Duodenal mucosa (tissue), 2 donors: ENCODE measurements around the gene CPXM2.

ENCODE experiments used
- H3K27ac ChIP-seq: one replicate; pipeline ENCODE4 v1.7.0; 2013; ENCODE audit warnings: low read depth, low read length
- H3K27me3 ChIP-seq, 2 donors: one replicate each; pipeline ENCODE4 v1.7.0; 2013; ENCODE audit warnings: low read length in 2 of 2, control low read depth in 1 of 2; ENCODE audit not compliant: insufficient read depth in 2 of 2, control insufficient read depth in 1 of 2
- H3K36me3 ChIP-seq, 2 donors: one replicate each; pipeline ENCODE4 v1.7.0; 2013; ENCODE audit warnings: low read length in 2 of 2, control low read depth in 1 of 2; ENCODE audit not compliant: insufficient read depth in 2 of 2, control insufficient read depth in 1 of 2
- H3K4me1 ChIP-seq, 2 donors: one replicate each; pipeline ENCODE4 v1.7.0; 2013; ENCODE audit warnings: low read length in 2 of 2, control low read depth in 1 of 2; ENCODE audit not compliant: insufficient read depth in 2 of 2, control insufficient read depth in 1 of 2
- H3K4me3 ChIP-seq, 2 donors: one replicate each; pipeline ENCODE4 v1.7.0; 2013; ENCODE audit warnings: low read length in 2 of 2, low read depth in 1 of 2
- H3K9ac ChIP-seq, 2 donors: one replicate each; pipeline ENCODE4 v1.7.0; 2013; ENCODE audit warnings: low read length in 2 of 2, low read depth in 1 of 2
- H3K9me3 ChIP-seq, 2 donors: one replicate each; pipeline ENCODE4 v1.7.0; 2013; ENCODE audit warnings: low read length in 2 of 2, control low read depth in 1 of 2; ENCODE audit not compliant: control insufficient read depth in 1 of 2

Gene CPXM2

GRCh38 chr10:123782549-123782948, 109.1 kb downstream of the CPXM2 start:
- Histone ChIP-seq H3K27me3 (no peaks in the 10 kb centered on the region), H3K36me3 (no peaks in the 10 kb centered on the region), H3K9ac (no peak overlapping the region), H3K4me3 (no peak overlapping the region), H3K9me3 (no peaks in the 10 kb centered on the region), H3K4me1 (peaks cover 3 to 7% of the 10 kb centered on the region in 2 donors), H3K27ac (no peak overlapping the region)

GRCh38 chr10:123781956-123782500, 109.6 kb downstream of the CPXM2 start:
- Histone ChIP-seq H3K9ac (no peak overlapping the region), H3K4me1 (peaks cover 4 to 9% of the 10 kb centered on the region in 2 donors)

GRCh38 chr10:123781324-123781900, 110.2 kb downstream of the CPXM2 start:
- Histone ChIP-seq H3K9ac (no peak overlapping the region), H3K9me3 (no peaks in the 10 kb centered on the region), H3K36me3 (no peaks in the 10 kb centered on the region), H3K4me3 (no peak overlapping the region), H3K4me1 (peaks cover 4 to 9% of the 10 kb centered on the region in 2 donors), H3K27ac (no peak overlapping the region), H3K27me3 (no peaks in the 10 kb centered on the region)

More at GRCh38 chr10:123781956-123782500, 109.6 kb downstream of the CPXM2 start:
- Histone ChIP-seq H3K36me3 (no peaks in the 10 kb centered on the region), H3K27me3 (no peaks in the 10 kb centered on the region), H3K4me3 (no peak overlapping the region), H3K27ac (no peak overlapping the region), H3K9me3 (no peaks in the 10 kb centered on the region)

GRCh38 chr10:123778719-123779517, 112.7 kb downstream of the CPXM2 start:
- peaks cover 4 to 9% of the 10 kb centered on the region in 2 donors for H3K4me1 ChIP-seq
- H3K27me3 ChIP-seq, result no peaks in the 10 kb centered on the region
- H3K9me3 ChIP-seq, result no peaks in the 10 kb centered on the region
- no peak overlapping the region for H3K27ac ChIP-seq
- no peaks in the 10 kb centered on the region for H3K36me3 ChIP-seq
- no peak overlapping the region for H3K4me3 ChIP-seq
- H3K9ac ChIP-seq, result no peak overlapping the region

- Histone ChIP-seq H3K9me3 (no peaks in the 10 kb centered on the region), H3K27me3 (no peaks in the 10 kb centered on the region), H3K4me3 (no peak overlapping the region), H3K27ac (no peak overlapping the region), H3K36me3 (no peaks in the 10 kb centered on the region), H3K4me1 (peaks cover 4 to 9% of the 10 kb centered on the region in 2 donors), H3K9ac (no peak overlapping the region)
Measured at GRCh38 chr10:123777881-123778280, 113.7 kb downstream of the CPXM2 start.

GRCh38 chr10:123774132-123774742, 117.4 kb downstream of the CPXM2 start:
- H3K9ac ChIP-seq, result no peak overlapping the region
- H3K27me3 ChIP-seq, result peaks cover 0 to 2% of the 10 kb centered on the region in 2 donors
- H3K36me3 ChIP-seq, result no peaks in the 10 kb centered on the region

GRCh38 chr10:123772645-123773508, 118.7 kb downstream of the CPXM2 start:
- Histone ChIP-seq H3K4me3 (no peak overlapping the region), H3K9ac (no peak overlapping the region), H3K27ac (no peak overlapping the region), H3K4me1 (peaks cover 4% of the 10 kb centered on the region in 2 donors), H3K9me3 (no peaks in the 10 kb centered on the region), H3K27me3 (peaks cover 0 to 2% of the 10 kb centered on the region in 2 donors), H3K36me3 (no peaks in the 10 kb centered on the region)

More at GRCh38 chr10:123774132-123774742, 117.4 kb downstream of the CPXM2 start:
- H3K9me3 ChIP-seq, result no peaks in the 10 kb centered on the region
- peaks cover 4 to 9% of the 10 kb centered on the region in 2 donors for H3K4me1 ChIP-seq
- H3K4me3 ChIP-seq, result no peak overlapping the region
- no peak overlapping the region for H3K27ac ChIP-seq

- Histone ChIP-seq H3K27me3 (peaks cover 0 to 2% of the 10 kb centered on the region in 2 donors), H3K36me3 (no peaks in the 10 kb centered on the region), H3K9ac (no peak overlapping the region), H3K27ac (no peak overlapping the region), H3K4me1 (no peaks in the 10 kb centered on the region), H3K9me3 (no peaks in the 10 kb centered on the region), H3K4me3 (no peak overlapping the region)
Measured at GRCh38 chr10:123771877-123772644, 119.5 kb downstream of the CPXM2 start.

GRCh38 chr10:123769647-123770046, 122.0 kb downstream of the CPXM2 start:
- Histone ChIP-seq H3K4me3 (no peak overlapping the region), H3K4me1 (no peaks in the 10 kb centered on the region), H3K9me3 (no peaks in the 10 kb centered on the region), H3K27me3 (peaks cover 0 to 2% of the 10 kb centered on the region in 2 donors), H3K9ac (no peak overlapping the region), H3K27ac (no peak overlapping the region), H3K36me3 (no peaks in the 10 kb centered on the region)
